Pancreas (tissue), 10 donors: ENCODE data around the gene HSD17B3. TPM values are rescaled to one million over a fixed set of nuclear protein-coding genes. Genes with fewer than 3 reads are reported as not detected.

ENCODE experiments used
- ATAC-seq, 4 donors: fragments of 200-7000 bp; cut with Tn5 transposase; one replicate each; pipeline versions ENCODE4 v1.8.0 to v1.9.1; 2020; ENCODE audit warnings: mild to moderate bottlenecking in 4 of 4, moderate library complexity in 4 of 4
- DNase-seq, 6 donors: peaks; one replicate each; pipeline ENCODE4 v3.0.0-alpha.2; 2020
- FAIRE-seq: peaks from 2 replicates; lab custom pipeline; 2012; peaks lifted over from hg19 to GRCh38; lab: Jason Lieb, UNC
- H3K27ac ChIP-seq, 4 donors: fragments of 200-600 bp; sonication (generic); 1 replicate in 3 of 4; 2 replicates in 1 of 4; pipeline versions ENCODE4 v1.5.0 to v1.8.0; 2020
- H3K27me3 ChIP-seq, 4 donors: fragments of 200-600 bp; one replicate each; pipeline ENCODE4 v1.8.0; 2021
- H3K36me3 ChIP-seq, 3 donors: fragments of 200-600 bp; sonication (generic) in 1 of 3; one replicate each; pipeline versions ENCODE4 v1.5.0 to v1.8.0; 2020 to 2021
- H3K4me1 ChIP-seq, 3 donors: fragments of 200-600 bp; one replicate each; pipeline ENCODE4 v1.8.0; 2021
- H3K4me3 ChIP-seq, 4 donors: fragments of 200-600 bp; sonication (generic) in 2 of 4; one replicate each; pipeline versions ENCODE4 v1.5.0 to v1.8.0; 2020 to 2021
- H3K9me3 ChIP-seq, 4 donors: fragments of 200-600 bp; one replicate each; pipeline ENCODE4 v1.8.0; 2021
- WGBS, 2 donors: extraction: QIAGEN DNeasy Blood & Tissue Kit; methylation state at CpG; one replicate each; pipeline ENCODE4 v1.1.7; 2013; 5-methylcytosine and 5-hydroxymethylcytosine counted together
- intact Hi-C, 3 donors: fragments of 100-400 bp; cut with DNase I; formaldehyde crosslinking; loops; one replicate each; pipeline versions ENCODE4 v1.11.1 to v1.14.2; 2022
- polyA plus RNA-seq, 2 donors: library from polyadenylated mRNA; stranded (reverse); fragments of 200-250 nt; gene quantifications; one replicate each; pipeline ENCODE4 v1.2.3, GENCODE V29; 2013
- total RNA-seq, 6 donors: library from RNA; stranded (reverse); fragmentation: NEBNext Ultra II Directional in 4 of 6; extraction: Animal tissue kit (Norgen Biotek cat#: 25700) in 4 of 6; gene quantifications; one replicate each; pipeline versions ENCODE4 v1.2.1 to v1.2.4, GENCODE V29; 2021 to 2023
- TF ChIP-seq, protein P1 (sequence below), 4 donors: fragments of 200-600 bp; sonication (generic) in 3 of 4; IDR thresholded peaks; one replicate each; pipeline versions ENCODE4 v1.5.0 to v1.8.0; 2021; ENCODE audit warnings: antibody characterized with exemption in 4 of 4
- donor health status: healthy with polysubstance abuse.
- donor health status: DM: no; HTN: no; CAD: no; lungs with moderate emphysema.
- donor health status: DM: no; HTN: no; CAD: no.
- donor health status: control.
- donor health status: control.
- donor health status: Bipolar disorder and iron deficiency.
- donor health status: DM: yes; HTN: yes; CAD: no.
- donor health status: DM: no; HTN: no; CAD: no.
- donor health status: DM: no; HTN: no; CAD: no.
- donor health status: DM: yes; HTN: yes; CAD: no.

Gene HSD17B3
- total and polyA plus RNA-seq, 8 donors, result 0.92 to 35.7 (median 1.7) TPM; not detected in 1

DNA sequence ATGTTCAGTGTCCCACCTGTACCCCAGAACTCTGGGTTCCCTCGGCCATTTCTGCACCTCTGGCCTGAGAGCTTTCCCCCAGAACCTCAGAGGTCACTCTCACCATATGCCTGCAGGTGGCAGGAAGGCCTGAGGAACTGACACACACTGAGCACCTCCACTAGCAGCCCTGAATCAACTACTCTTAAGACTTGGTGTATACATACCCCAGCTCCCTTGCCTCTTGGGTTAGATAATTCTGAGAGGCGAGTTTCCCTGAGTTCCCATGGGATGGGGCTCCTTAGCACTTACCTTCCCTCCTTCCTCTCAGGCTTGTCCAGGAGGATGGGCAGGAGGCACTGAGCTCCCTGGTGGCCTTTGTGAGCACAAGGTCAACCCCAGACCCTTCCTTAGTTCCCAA lies 86.1 kb downstream of the HSD17B3 start:
- Histone ChIP-seq H3K4me3 (no peak overlapping the region), H3K4me1 (peaks cover 4 to 11% (median 6%) of the 10 kb centered on the region in 3 donors), H3K27ac (no peak overlapping the region), H3K9me3 (no peaks in the 10 kb centered on the region), H3K36me3 (no peaks in the 10 kb centered on the region), H3K27me3 (no peaks in the 10 kb centered on the region)
- ATAC-seq (no peak), FAIRE-seq (no peak), DNase-seq (no peak)
- intact Hi-C loops, result no loop called here
- TF ChIP-seq, protein P1, sequence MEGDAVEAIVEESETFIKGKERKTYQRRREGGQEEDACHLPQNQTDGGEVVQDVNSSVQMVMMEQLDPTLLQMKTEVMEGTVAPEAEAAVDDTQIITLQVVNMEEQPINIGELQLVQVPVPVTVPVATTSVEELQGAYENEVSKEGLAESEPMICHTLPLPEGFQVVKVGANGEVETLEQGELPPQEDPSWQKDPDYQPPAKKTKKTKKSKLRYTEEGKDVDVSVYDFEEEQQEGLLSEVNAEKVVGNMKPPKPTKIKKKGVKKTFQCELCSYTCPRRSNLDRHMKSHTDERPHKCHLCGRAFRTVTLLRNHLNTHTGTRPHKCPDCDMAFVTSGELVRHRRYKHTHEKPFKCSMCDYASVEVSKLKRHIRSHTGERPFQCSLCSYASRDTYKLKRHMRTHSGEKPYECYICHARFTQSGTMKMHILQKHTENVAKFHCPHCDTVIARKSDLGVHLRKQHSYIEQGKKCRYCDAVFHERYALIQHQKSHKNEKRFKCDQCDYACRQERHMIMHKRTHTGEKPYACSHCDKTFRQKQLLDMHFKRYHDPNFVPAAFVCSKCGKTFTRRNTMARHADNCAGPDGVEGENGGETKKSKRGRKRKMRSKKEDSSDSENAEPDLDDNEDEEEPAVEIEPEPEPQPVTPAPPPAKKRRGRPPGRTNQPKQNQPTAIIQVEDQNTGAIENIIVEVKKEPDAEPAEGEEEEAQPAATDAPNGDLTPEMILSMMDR (IDR thresholded peaks at IDR 0.05), result no peak
- whole genome bisulfite sequencing, 2 donors, result 80 to 81% methylated on average over 2 of the region's 2 CpGs

- no peak overlapping the region for H3K4me3 ChIP-seq
- no peaks in the 10 kb centered on the region for H3K27me3 ChIP-seq
- ATAC-seq, result no peak
- TF ChIP-seq, protein P1 (IDR thresholded peaks at IDR 0.05), result no peak
- H3K27ac ChIP-seq, result no peak overlapping the region
- no peaks in the 10 kb centered on the region for H3K9me3 ChIP-seq
- intact Hi-C loops, result no loop called here
- WGBS, 2 donors, result 54 to 67% methylated on average over 5 of the region's 5 CpGs
- H3K4me1 ChIP-seq, result peaks cover 4 to 11% (median 6%) of the 10 kb centered on the region in 3 donors
- no peaks in the 10 kb centered on the region for H3K36me3 ChIP-seq
- no peak for FAIRE-seq
- DNase-seq, result no peak
Observed at GRCh38 chr9:96214635-96215034, 87.3 kb downstream of the HSD17B3 start.

DNA sequence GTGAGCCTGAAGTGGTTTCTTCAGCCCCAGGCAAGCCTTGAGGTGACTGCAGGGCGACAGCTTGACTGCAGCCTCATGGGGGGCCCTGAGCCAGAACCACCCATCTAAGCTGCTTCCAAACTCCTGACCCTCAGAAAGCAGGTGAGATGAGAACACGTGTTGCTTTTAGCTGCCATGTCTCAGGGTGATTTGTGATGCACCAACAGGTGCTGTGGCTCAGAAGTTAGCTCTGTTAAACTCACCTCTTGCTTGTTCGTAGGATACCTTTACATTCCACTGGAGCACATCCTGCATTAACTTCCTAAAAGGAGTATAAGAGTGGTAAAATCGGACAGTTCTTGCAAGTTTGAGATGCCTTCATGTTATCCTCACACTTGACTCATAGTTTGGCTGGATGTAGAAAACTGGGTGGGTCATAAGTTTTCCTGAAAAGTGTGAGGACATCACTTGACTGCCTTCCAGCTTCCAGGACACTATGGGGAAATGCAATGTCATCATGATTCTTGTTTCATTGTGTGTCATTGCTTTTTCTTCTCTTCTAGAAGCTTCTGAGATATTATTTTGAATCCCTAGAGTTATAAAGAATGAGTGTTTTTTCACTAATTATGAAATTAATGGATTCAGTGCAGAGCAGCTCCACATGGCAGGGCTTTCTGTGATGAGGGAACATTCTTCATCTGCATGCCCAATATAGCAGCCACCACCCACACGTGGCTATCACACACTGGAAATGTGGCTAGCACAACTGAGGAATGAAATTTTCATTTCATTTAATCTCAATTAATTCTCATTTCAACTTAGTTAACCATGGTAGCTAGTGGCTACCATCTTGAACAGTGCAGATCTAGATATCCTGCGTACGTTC lies 92.3 kb downstream of the HSD17B3 start:
- H3K4me1 ChIP-seq, result no peaks in the 10 kb centered on the region
- no peak overlapping the region for H3K27ac ChIP-seq
- intact Hi-C loops, result loop anchor here in 1 of 3 donors (10.0 kb wide), 1 partner anchor 495 kb away; no protein-coding TSS in a partner anchor
- 72 to 77% methylated on average over 7 of the region's 7 CpGs for WGBS, 2 donors
- no peaks in the 10 kb centered on the region for H3K27me3 ChIP-seq
- DNase-seq (no peak), ATAC-seq (peak in 1 of 4 donors; percentile 67), FAIRE-seq (no peak)
- TF ChIP-seq, protein P1 (IDR thresholded peaks at IDR 0.05), result no peak
- no peaks in the 10 kb centered on the region for H3K36me3 ChIP-seq
- no peak overlapping the region for H3K4me3 ChIP-seq
- no peaks in the 10 kb centered on the region for H3K9me3 ChIP-seq

DNA sequence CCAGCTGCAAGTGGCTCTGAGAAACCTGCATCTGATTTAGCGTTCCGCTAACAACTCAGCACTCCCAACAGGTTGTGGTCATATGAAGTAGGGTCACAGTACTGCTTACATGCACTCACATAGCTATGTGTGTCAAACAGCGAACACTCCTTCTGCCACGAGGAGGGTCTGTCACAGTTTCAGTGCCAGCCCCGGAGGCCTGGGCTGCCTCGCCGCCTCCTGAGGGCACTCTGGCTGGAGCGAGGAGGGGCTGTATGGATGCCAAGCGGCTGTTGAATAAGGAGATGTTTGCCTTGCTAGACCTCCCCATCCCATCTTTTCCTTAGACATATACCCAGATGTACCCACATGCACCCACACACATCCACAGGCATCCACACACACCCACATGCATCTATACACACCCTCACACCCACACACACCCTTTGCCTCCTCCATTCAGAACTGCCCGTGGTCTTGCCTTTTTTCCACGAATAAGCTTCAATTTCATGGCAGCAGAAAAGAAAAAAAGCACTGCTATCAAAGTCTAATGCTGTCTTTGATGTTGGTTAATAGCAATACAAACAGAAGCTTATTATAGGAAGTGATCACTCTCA lies 95.7 kb downstream of the HSD17B3 start:
- no peak overlapping the region for H3K4me3 ChIP-seq
- H3K4me1 ChIP-seq, result no peaks in the 10 kb centered on the region
- no peaks in the 10 kb centered on the region for H3K36me3 ChIP-seq
- DNase-seq (no peak), ATAC-seq (no peak), FAIRE-seq (no peak)
- no peak overlapping the region for H3K27ac ChIP-seq
- intact Hi-C loops, result loop anchor here in 1 of 3 donors (10.0 kb wide), 1 partner anchor 491 kb away; no protein-coding TSS in a partner anchor
- H3K9me3 ChIP-seq, result no peaks in the 10 kb centered on the region
- 83% methylated on average over 11 of the region's 11 CpGs for WGBS, 2 donors
- H3K27me3 ChIP-seq, result no peaks in the 10 kb centered on the region
- TF ChIP-seq, protein P1 (IDR thresholded peaks at IDR 0.05), result no peak
